Measurements from ENCODE around the gene SYCP2L. TPM values are rescaled to one million over a fixed set of nuclear protein-coding genes. Genes with fewer than 3 reads are reported as not detected.

Gene SYCP2L
- polyA plus RNA-seq, 12 donors = 0.73 to 6.7 (median 2.0) TPM; not detected in 2

- DNase-seq = no peak
These were observed 119.2 kb downstream of the SYCP2L start for GRCh38 chr6:11006061-11006460.

- no peak for DNase-seq
These were observed 121.1 kb downstream of the SYCP2L start for GRCh38 chr6:11007715-11008608.

GRCh38 chr6:11008821-11009220 is 122.0 kb downstream of the SYCP2L start:
- peak; percentile 37 for DNase-seq

- DNase-seq = no peak
These were observed 122.5 kb downstream of the SYCP2L start for GRCh38 chr6:11009353-11009752.

- DNase-seq = no peak
These were observed 125.0 kb downstream of the SYCP2L start for GRCh38 chr6:11011787-11012234.

- DNase-seq = no peak
These were observed 125.5 kb downstream of the SYCP2L start for GRCh38 chr6:11012295-11012754.

- no peak for DNase-seq
These were observed 126.3 kb downstream of the SYCP2L start for GRCh38 chr6:11012976-11013720.

GRCh38 chr6:11013721-11014070 is 126.8 kb downstream of the SYCP2L start:
- no peak for DNase-seq

GRCh38 chr6:11015102-11015501 is 128.2 kb downstream of the SYCP2L start:
- DNase-seq = no peak

- DNase-seq = no peak
These were observed 129.6 kb downstream of the SYCP2L start for GRCh38 chr6:11016452-11016851.

GRCh38 chr6:11017090-11017489 is 130.2 kb downstream of the SYCP2L start:
- DNase-seq = no peak

GRCh38 chr6:11018225-11018624 is 131.4 kb downstream of the SYCP2L start:
- no peak for DNase-seq

GRCh38 chr6:11021003-11021402 is 134.2 kb downstream of the SYCP2L start:
- no peak for DNase-seq

- DNase-seq = no peak
These were observed 134.9 kb downstream of the SYCP2L start for GRCh38 chr6:11021714-11022113.

- no peak for DNase-seq
These were observed 136.2 kb downstream of the SYCP2L start for GRCh38 chr6:11023032-11023431.

Other genes with a start within 250 kb of the SYCP2L start
- gene C6orf52, start 192.4 kb upstream of the SYCP2L start, polyA plus RNA-seq (ENCODE audit: insufficient read length in 12 of 12) = 1 to 10 TPM in 10 of 12 donors, not detected in 2; 1.0 to 4.4 (median 1.7) TPM
- 10 to 100 TPM in 11 of 12 donors, not detected in 1; 13.8 to 23.6 (median 18.3) TPM for gene PAK1IP1, start 192.1 kb upstream of the SYCP2L start, polyA plus RNA-seq (ENCODE audit: insufficient read length in 12 of 12)
- gene TMEM14C, start 164.0 kb upstream of the SYCP2L start, polyA plus RNA-seq (ENCODE audit: insufficient read length in 12 of 12) = 100 to 1,000 TPM in 8 of 12 donors, 10 to 100 TPM in 3, not detected in 1; 67.8 to 131 (median 110) TPM
- 100 to 1,000 TPM in 1 of 12 donors, 10 to 100 TPM in 10, not detected in 1; 59.4 to 112 (median 76.1) TPM for gene TMEM14B, start 139.2 kb upstream of the SYCP2L start, polyA plus RNA-seq (ENCODE audit: insufficient read length in 12 of 12)
- 1 to 10 TPM in 1 of 12 donors, under 1 TPM in 9, not detected in 2; 0.12 to 1.1 (median 0.48) TPM for gene MAK, start 48.5 kb upstream of the SYCP2L start, polyA plus RNA-seq (ENCODE audit: insufficient read length in 12 of 12)
- gene GCM2, start 5.0 kb upstream of the SYCP2L start, polyA plus RNA-seq (ENCODE audit: insufficient read length in 12 of 12) = under 1 TPM in 2 of 12 donors, not detected in 10; 0.09 TPM
- 1 to 10 TPM in 11 of 12 donors, not detected in 1; 1.7 to 3.2 (median 2.6) TPM for gene ELOVL2, start 157.3 kb downstream of the SYCP2L start, polyA plus RNA-seq (ENCODE audit: insufficient read length in 12 of 12)
- gene SMIM13, start 206.8 kb downstream of the SYCP2L start, polyA plus RNA-seq (ENCODE audit: insufficient read length in 12 of 12) = 10 to 100 TPM in 10 of 12 donors, 1 to 10 TPM in 1, not detected in 1; 9.7 to 15.0 (median 11.5) TPM
- gene ERVFRD-1, start 224.7 kb downstream of the SYCP2L start, polyA plus RNA-seq (ENCODE audit: insufficient read length in 12 of 12) = under 1 TPM in 10 of 12 donors, not detected in 2; 0.06 to 0.49 (median 0.16) TPM

All from muscle of arm (tissue), 12 donors.